GDM1 (cell line): ENCODE results near the gene TPRG1L.
"Not testable (repeated sequence)": the region's sequence is repeated elsewhere in the genome, so short reads cannot be mapped to it uniquely, and the experiment has no call there.

ENCODE experiments used
- DNase-seq: peaks from one replicate; lab custom pipeline; 2025; lab: John Stamatoyannopoulos, UW

The TPRG1L gene

GRCh38 chr1:3624200-3625136 is at the start of gene TPRG1L:
TPRG1L (plus strand) TSS chr1:3625015; CDS start chr1:3625073, 58 bp downstream.
- DNase-seq = peak; percentile 94

DNA sequence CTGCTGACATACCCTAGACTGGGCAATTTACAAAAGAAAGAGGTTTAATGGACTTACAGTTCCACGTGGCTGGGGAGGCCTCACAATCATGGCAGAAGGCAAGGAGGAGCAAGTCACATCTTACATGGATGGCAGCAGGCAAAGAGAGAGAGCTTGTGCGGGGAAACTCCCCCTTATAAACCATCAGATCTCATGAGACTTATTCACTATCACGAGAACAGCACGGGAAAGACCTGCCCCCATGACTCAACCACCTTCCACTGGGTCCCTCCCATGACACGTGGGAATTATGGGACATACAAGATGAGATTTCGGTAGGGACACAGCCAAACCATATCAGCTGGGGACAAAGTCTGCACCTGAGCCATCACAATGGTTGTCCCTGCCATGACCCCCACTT is 49.3 kb upstream of the TPRG1L start:
- not testable (repeated sequence) for DNase-seq

- DNase-seq = no peak
Measured at GRCh38 chr1:3575993-3576392, 48.8 kb upstream of the TPRG1L start.

GRCh38 chr1:3577300-3577699 is 47.5 kb upstream of the TPRG1L start:
- no peak for DNase-seq

GRCh38 chr1:3577711-3578432 is 46.9 kb upstream of the TPRG1L start:
- no peak for DNase-seq

- DNase-seq = no peak
Measured at GRCh38 chr1:3578433-3578805, 46.4 kb upstream of the TPRG1L start.

- DNase-seq = no peak
Measured at GRCh38 chr1:3578906-3579305, 45.9 kb upstream of the TPRG1L start.

GRCh38 chr1:3579626-3580025 is 45.2 kb upstream of the TPRG1L start:
- no peak for DNase-seq

GRCh38 chr1:3580231-3580630 is 44.6 kb upstream of the TPRG1L start:
- DNase-seq = no peak

DNA sequence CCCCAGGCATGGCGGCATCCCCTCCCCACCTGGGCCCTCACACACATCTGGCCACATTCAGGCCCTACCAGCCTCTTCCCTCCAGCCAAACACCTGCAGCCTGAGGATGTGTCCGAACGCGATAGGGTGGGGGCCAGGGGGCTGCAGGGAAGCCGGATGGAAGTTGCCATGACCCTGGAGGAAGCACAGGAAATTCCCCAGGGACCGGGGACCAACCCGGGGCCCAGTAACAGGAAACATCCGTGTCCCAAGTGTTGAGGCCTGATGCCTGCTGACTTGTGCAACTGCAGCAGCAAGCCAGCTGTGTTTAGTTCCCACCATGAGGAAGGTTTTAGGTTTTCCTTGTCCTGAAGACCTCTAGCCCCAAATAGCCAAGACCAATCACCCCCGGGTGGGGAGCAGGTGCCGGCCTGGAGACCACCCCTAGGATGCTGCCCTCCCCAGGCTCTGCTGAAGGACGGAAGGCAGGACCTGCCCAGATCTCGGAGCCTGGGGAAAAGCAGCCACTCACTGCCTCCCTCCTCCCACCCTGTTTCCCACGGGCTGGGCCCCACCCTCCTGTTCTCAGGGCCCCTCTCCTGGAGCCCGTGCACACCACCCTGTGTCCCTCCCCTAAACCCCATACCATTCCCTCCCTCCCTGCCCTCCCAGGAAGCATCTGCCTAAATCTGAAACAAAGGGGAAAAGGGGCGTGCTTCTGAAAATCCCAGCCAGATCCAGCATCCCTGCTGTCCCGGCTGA is 43.3 kb upstream of the TPRG1L start:
- DNase-seq = no peak

DNA sequence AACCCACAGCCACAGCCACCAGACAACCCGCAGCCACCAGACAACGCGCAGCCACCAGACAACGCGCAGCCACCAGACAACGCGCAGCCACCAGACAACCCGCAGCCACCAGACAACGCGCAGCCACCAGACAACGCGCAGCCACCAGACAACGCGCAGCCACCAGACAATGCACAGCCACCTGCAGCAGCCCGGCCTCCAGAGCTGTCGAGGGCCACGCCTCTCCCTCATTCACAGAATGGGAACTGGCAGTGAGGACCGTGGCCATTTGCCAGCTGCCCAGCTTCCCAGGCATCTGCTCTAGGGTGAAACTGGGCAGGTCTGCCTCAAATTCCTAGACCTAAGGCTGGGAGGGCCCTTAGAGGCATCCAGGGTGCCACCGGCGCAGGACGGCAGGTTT is 41.1 kb upstream of the TPRG1L start:
- not testable (repeated sequence) for DNase-seq

- DNase-seq = no peak
Measured at GRCh38 chr1:3584915-3585314, 39.9 kb upstream of the TPRG1L start.

DNA sequence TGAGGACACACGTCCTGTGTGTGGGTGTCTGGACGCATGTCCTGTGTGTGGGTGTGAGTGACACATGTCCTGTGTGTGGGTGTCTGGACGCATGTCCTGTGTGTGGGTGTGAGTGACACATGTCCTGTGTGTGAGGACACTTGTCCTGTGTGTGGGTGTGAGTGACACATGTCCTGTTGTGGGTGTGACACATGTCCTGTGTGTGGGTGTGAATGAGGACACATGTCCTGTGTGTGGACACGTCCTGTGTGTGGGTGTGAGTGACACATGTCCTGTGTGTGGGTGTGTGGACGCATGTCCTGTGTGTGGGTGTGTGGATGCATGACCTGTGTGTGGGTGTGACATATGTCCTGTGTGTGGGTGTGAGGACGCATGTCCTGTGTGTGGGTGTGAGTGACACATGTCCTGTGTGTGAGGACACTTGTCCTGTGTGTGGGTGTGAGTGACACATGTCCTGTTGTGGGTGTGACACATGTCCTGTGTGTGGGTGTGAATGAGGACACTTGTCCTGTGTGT is 39.4 kb upstream of the TPRG1L start:
- not testable (repeated sequence) for DNase-seq

- no peak for DNase-seq
Measured at GRCh38 chr1:3585940-3586568, 38.8 kb upstream of the TPRG1L start.

DNA sequence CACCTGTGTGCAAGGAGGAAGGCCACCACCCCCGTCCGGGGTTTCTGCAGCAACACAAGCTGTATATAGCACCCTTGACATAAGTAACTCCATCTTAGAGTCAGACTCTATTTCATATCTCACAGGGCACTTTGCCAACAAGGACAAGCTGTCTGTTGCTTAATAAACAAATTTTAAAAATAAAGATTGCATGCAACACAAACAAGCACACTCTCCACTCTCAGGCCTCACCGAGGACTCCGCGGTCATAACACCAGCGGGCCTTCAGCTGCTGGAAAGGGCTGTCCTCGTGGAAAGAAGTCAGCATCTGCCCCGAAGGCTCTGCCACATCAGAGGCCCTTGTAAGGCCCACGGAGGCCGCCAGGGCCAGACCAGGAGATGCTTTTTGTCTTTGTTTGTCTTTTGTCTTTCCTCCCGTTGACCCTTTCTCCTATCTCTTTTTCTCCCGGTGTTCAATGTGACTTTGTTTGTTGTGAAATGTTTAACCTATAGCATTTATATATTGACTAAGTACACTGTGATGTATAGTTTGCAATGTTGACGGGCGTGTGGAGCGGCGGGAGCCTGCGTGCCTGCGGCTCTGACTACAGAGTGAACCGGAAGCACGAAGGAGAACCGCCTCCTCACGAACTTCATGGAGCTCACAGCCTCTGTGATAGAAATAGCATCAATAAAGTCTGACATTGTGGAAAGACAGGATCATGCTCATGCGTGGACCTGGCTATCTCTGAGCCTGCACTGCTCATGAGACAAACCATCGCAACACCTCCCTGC is 37.6 kb upstream of the TPRG1L start:
- DNase-seq = no peak

DNA sequence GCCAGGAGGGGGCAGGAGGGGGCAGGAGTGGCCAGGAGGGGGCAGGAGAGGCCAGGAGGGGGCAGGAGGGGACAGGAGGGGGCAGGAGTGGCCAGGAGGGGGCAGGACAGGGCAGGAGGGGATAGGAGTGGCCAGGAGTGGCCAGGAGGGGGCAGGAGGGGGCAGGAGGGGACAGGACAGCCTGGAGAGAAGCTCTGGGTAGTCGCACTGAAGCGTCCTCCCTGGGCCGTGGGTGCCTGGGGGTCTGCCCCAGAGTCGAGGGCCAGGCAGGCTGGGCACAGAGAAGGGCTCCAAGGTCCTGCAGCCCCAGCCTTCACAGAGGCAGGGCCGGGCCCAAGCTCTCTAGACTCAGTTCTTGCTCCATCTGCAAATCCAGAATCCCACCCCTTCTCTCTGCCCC is 36.4 kb upstream of the TPRG1L start:
- no peak for DNase-seq

- no peak for DNase-seq
Measured at GRCh38 chr1:3590139-3590763, 34.6 kb upstream of the TPRG1L start.

DNA sequence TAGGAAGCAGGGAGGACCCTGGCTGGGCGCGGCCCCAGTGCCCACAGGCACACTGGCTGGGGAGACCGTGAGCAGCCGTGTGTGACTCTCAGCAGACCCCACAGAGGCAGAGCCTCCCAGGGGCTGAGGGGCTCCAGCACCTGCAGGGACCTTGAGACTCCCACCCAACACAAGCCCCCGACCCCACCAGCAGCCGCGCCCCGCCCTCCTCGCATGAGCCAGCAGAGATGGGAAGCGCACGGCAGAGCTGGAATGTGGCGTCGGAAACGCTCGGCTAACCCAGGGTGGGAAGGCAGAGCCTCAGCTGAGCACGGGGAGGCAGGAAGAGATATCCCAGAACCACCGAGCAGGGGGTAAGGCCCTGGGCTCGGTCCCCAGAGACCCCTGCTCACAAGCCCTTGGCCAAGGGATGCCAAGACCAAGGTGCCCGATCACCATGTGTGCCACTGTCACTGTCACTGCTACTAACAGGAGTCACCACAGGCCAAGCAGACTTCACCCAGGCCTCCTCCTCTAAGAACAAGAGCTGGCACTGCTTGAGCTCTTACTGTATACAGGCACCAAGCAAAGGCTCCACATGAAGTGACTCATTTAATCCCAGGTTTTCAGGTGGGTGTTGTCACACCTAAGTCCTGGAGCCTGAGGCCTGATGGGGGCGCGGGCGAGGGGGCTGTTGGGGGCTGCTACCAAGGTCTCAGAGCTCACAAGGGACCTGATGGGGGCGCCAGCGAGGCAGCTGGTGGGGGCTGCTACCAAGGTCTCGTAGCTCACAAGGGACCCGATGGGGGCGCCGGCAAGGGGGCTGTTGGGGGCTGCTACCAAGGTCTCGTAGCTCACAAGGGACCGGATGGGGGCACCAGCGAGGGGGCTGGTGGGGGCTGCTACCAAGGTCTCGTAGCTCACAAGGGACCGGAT is 33.6 kb upstream of the TPRG1L start:
- DNase-seq = no peak

- no peak for DNase-seq
Measured at GRCh38 chr1:3593334-3593733, 31.5 kb upstream of the TPRG1L start.
